ENCODE data around the gene WNT3A. TPM values are rescaled to one million over a fixed set of nuclear protein-coding genes. Genes with fewer than 3 reads are reported as not detected.
"Not testable (repeated sequence)": the region's sequence is repeated elsewhere in the genome, so short reads cannot be mapped to it uniquely, and the experiment has no call there.

The WNT3A gene, protein sequence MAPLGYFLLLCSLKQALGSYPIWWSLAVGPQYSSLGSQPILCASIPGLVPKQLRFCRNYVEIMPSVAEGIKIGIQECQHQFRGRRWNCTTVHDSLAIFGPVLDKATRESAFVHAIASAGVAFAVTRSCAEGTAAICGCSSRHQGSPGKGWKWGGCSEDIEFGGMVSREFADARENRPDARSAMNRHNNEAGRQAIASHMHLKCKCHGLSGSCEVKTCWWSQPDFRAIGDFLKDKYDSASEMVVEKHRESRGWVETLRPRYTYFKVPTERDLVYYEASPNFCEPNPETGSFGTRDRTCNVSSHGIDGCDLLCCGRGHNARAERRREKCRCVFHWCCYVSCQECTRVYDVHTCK
- not detected for total RNA-seq

DNA sequence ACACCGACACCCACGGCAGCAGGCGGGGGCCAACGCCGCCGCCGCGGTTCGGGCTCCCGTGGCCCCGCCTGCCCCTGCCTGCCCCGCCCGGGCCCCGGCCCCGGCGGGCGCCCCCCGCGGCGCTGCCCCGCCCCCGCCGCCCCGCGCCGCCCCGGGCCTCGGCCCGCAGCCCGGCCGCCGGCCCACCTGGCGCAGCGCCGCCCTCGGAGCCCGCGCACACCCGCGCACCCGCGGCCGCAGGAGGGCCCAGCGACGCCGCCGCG lies at the start of gene WNT3A:
WNT3A (plus strand) TSS at position 213 of the 263 bp plus-strand sequence. CDS start 131 bp downstream, outside the sequence.
- DNase-seq (ENCODE audit: low spot score) (no peak), ATAC-seq (ENCODE audit: low FRiP score) (no peak)
- TF ChIP-seq, protein P1, sequence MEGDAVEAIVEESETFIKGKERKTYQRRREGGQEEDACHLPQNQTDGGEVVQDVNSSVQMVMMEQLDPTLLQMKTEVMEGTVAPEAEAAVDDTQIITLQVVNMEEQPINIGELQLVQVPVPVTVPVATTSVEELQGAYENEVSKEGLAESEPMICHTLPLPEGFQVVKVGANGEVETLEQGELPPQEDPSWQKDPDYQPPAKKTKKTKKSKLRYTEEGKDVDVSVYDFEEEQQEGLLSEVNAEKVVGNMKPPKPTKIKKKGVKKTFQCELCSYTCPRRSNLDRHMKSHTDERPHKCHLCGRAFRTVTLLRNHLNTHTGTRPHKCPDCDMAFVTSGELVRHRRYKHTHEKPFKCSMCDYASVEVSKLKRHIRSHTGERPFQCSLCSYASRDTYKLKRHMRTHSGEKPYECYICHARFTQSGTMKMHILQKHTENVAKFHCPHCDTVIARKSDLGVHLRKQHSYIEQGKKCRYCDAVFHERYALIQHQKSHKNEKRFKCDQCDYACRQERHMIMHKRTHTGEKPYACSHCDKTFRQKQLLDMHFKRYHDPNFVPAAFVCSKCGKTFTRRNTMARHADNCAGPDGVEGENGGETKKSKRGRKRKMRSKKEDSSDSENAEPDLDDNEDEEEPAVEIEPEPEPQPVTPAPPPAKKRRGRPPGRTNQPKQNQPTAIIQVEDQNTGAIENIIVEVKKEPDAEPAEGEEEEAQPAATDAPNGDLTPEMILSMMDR (IDR thresholded peaks at IDR 0.05), result no peak

- TF ChIP-seq, protein P1 (IDR thresholded peaks at IDR 0.05), result no peak
- ATAC-seq (ENCODE audit: low FRiP score), result no peak
- no peak for DNase-seq (ENCODE audit: low spot score)
These were observed 48.0 kb upstream of the WNT3A start for GRCh38 chr1:227958617-227959324.

DNA sequence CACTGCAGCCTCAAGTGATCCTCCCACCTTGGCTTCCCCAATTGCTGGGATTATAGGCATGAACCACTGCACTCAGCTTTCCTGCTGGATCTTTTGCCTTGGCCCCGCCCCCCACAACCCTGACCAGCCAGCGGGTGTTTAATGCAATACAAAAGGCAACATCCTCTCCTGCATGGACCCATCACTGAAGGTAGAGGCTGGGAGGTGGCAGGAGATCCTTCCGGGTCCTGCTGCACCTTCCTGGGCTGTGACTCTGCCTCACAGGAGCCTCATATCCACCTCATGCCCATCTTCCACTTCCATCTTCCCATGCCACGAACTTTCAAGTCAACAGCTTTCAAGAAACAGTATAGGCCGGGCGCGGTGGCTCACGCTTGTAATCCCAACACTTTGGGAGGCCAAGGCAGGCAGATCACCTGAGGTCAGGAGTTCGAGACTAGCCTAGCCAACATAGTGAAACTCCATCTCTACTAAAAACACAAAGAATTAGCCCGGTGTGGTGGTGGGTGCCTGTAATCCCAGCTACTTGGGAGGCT lies 47.4 kb upstream of the WNT3A start:
- TF ChIP-seq, protein P1 (IDR thresholded peaks at IDR 0.05), result no peak
- DNase-seq (ENCODE audit: low spot score) (no peak), ATAC-seq (ENCODE audit: low FRiP score) (no peak)

DNA sequence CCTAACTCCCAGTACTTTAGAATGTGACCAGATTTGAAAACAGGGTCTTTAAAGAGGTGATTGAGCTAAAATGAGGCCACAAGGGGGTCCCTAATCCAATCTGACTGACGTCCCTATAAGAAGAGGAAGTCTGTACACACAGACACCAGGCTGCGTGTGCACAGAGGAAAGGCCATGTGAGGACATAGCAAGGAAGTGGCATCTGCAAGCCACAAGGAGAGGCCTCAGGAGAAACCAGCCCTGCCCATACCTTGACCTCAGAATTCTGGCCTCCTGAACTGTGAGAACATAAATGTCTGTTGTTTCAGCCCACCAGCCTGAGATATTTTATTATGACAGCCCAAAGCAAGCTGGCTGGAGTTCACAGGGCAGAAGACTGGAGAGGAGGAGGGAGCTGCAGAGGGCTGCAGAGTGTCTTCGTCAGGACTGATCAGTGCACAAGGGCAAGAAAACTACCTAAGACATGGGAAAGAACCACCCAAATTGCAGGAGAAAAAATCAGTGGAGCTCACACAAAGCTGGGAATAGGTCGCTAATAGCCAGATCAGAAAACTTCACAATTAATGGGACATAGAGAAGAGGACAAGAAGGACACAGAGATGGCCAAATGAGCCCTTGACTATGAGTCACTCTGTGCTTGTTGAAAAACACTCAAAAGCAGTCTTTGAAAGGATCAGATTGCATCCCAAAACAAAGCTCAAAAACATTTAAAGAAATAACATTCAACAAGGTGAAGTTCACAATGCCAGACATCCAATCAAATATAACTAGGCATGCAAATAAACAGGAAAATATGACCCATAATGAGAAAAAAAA lies 44.9 kb upstream of the WNT3A start:
- TF ChIP-seq, protein P1 (IDR thresholded peaks at IDR 0.05), result no peak
- ATAC-seq (ENCODE audit: low FRiP score), result no peak
- no peak for DNase-seq (ENCODE audit: low spot score)

- not testable (repeated sequence) for DNase-seq (ENCODE audit: low spot score); ATAC-seq (ENCODE audit: low FRiP score)
These were observed 40.1 kb upstream of the WNT3A start for GRCh38 chr1:227966733-227967132.

DNA sequence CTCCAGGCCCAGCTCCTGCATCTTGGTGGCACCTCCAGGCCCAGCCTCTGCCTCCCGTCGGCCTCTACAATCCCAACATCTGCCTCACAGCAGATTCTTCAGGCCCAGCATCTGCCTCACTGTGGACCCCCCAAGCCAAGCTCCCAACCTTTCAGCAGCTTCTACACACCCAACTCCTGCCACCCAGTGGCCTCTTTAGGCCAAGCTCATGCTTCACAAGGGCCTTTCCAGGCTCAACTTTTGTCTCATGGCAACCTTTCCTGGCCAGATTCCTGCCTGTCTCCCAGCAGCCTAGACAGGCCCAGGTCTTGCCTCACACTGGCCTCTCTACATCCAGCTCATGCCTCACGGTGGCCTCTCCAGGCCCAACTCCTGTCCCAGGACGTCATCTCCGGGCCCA lies 39.0 kb upstream of the WNT3A start:
- DNase-seq (ENCODE audit: low spot score); ATAC-seq (ENCODE audit: low FRiP score): not testable (repeated sequence)

DNA sequence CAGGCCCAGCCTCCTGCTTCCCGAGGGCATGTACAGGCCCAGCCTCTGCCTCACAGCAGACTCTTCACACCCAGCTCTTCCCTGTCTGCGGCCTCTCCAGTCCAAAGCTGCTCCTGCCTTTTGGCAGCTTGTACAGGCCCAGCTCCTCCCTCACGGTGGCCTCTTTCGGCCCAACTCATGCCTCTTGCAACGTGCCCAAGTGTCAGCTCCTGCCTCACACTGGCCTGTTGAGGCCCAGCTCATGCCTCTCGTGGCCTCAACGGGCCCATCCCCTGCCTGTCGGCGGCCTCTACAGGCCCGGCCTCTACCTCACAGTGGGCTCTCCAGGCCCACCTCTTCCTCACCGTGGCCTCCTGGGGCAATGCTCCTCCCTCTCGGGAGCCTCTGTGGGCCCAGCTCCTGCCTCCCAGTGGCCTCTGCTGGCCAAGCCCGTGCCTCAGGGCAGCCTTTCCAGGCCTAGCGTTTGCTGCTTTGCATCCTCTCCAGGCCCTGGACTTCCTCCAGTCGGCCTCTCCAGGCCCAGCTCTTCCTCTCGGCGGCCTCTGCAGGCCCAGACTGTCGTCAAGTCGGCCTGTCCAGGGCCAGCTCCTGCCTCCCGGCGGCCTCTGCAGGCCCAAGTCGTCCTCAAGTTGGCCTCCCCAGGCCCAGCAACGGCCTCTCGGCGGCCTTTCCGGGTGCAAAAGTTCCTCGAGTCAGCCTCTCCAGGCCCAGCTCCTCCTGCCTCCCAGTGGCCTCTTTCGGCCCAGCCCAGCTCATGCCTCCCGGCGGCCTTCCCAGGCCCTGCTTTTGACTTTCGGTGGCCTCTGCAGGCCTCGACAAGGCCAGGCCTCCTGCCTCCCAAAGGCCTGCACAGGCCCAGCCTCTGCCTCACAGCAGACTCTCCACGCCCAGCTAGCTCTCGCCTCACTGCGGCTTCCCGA lies 36.5 kb upstream of the WNT3A start:
- not testable (repeated sequence) for ATAC-seq (ENCODE audit: low FRiP score)

GRCh38 chr1:227971216-227971615 lies 35.6 kb upstream of the WNT3A start:
- not testable (repeated sequence) for ATAC-seq (ENCODE audit: low FRiP score)

More for the DNA sequence above, 36.5 kb upstream of the WNT3A start:
- DNase-seq (ENCODE audit: low spot score), result not testable (repeated sequence)

GRCh38 chr1:227971643-227972282 lies 35.0 kb upstream of the WNT3A start:
- not testable (repeated sequence) for ATAC-seq (ENCODE audit: low FRiP score); DNase-seq (ENCODE audit: low spot score)

More at GRCh38 chr1:227971216-227971615, 35.6 kb upstream of the WNT3A start:
- not testable (repeated sequence) for DNase-seq (ENCODE audit: low spot score)

DNA sequence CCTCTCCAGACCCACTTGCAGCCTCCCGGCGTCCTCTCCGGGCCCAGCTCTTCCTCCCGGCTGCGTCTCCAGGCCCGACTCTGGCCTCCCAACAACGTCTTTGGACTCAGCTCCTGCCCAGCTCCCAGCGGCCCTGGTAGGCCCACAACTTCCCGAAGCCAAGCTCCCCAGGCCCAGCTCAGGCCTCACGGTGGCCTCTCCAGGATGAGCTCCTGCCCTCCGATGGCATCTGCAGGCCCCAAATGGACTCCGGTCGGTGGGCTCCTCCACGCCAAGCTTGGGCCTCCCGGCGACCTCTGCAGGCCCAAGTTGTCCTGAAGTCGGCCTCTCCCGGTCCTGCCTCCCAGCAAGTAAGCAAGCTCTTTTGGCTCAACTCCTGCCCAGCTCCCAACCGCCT lies 34.5 kb upstream of the WNT3A start:
- ATAC-seq (ENCODE audit: low FRiP score); DNase-seq (ENCODE audit: low spot score): not testable (repeated sequence)

DNA sequence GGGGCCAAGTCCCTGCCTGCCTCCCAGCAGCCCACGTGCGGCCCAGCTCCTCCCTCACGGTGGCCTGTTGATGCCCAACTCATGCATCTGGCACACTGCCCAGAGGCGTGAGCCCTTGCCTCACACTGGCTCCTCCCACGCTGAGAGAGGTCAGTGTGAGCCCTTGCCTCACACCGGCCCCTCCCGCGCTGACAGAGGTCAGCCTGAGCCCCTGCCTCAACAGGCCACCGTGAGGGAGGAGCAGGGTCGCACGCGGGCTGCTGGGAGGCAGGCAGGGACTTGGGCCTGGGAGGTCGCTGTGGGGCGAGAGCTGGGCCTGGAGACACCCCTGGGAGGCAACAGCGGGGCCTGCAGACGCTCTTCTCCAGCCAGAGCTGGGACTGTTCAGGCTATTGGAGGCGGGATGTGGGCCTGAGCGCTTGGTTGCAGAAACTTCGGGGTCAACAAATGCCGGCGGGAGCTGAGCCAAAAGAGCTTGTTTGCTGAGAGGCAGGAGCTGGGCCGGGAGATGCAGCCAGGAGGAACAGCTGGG lies 33.9 kb upstream of the WNT3A start:
- ATAC-seq (ENCODE audit: low FRiP score); DNase-seq (ENCODE audit: low spot score): not testable (repeated sequence)

DNA sequence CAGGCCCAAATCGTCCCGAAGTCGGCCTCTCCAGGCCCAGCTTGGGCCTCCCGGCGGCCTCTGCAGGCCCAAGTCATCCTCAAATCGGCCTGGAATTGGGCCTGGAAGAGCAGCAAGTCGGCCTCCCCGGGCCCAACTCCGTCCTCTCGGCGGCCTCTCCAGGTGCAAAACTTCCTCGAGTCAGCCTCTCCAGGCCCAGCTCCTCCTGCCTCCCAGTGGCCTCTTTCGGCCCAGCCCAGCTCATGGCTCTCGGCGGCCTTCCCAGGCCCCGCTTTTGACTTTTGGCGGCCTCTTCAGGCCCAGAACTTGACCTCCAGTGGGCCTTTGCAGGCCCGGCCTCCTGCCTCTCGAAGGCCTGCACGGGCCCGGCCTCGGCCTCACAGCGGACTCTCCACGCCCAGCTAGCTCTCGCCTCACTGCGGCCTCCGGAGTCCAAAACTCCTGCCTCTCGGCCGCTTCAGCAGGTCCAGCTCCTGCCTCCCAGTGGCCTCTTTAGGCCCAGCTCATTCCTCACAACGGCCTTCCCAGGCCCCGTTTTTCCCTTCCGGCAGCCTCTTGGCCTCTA lies 33.0 kb upstream of the WNT3A start:
- not testable (repeated sequence) for ATAC-seq (ENCODE audit: low FRiP score); DNase-seq (ENCODE audit: low spot score)
